RWPE2 (cell line): Measurements from ENCODE around the gene SLC7A8.

ENCODE experiments used
- ATAC-seq: fragments of 200-7000 bp; cut with Tn5 transposase; 3 replicates; pipeline ENCODE4 v1.9.1; 2021; ENCODE audit warnings: low read depth
- DNase-seq: peaks from one replicate; pipeline ENCODE4 v3.0.0-alpha.2; 2020; ENCODE audit warnings: low spot score
- H3K27ac ChIP-seq: fragments of 450-650 bp; 2 replicates; pipeline ENCODE4 v1.5.1; 2017; ENCODE audit warnings: mild to moderate bottlenecking; ENCODE audit not compliant: poor library complexity, severe bottlenecking
- H3K27me3 ChIP-seq: fragments of 250-450 bp; sonication (Bioruptor Pico); 2 replicates; pipeline ENCODE4 v1.5.1; 2021; ENCODE audit warnings: mild to moderate bottlenecking, moderate library complexity; ENCODE audit not compliant: insufficient read depth, poor library complexity, severe bottlenecking
- H3K36me3 ChIP-seq: fragments of 250-450 bp; sonication (Bioruptor Pico); 2 replicates; pipeline ENCODE4 v1.5.1; 2020; ENCODE audit warnings: low read depth, mild to moderate bottlenecking, moderate library complexity
- H3K4me1 ChIP-seq: fragments of 250-450 bp; sonication (Bioruptor Pico); 2 replicates; pipeline ENCODE4 v1.5.1; 2021; ENCODE audit warnings: mild to moderate bottlenecking, moderate library complexity; ENCODE audit not compliant: insufficient read depth, poor library complexity, severe bottlenecking
- H3K4me3 ChIP-seq: fragments of 250-450 bp; sonication (Bioruptor Pico); 2 replicates; pipeline ENCODE4 v1.5.1; 2021; ENCODE audit warnings: mild to moderate bottlenecking, moderate library complexity; ENCODE audit not compliant: severe bottlenecking
- H3K9me3 ChIP-seq: fragments of 250-450 bp; sonication (Bioruptor Pico); 2 replicates; pipeline ENCODE4 v1.5.1; 2021; ENCODE audit warnings: mild to moderate bottlenecking, moderate library complexity; ENCODE audit not compliant: severe bottlenecking
- TF ChIP-seq, protein P1 (sequence below): fragments of 450-650 bp; IDR thresholded peaks from one replicate; pipeline ENCODE4 v1.5.1; 2017; ENCODE audit warnings: mild to moderate bottlenecking, moderate library complexity; ENCODE audit not compliant: poor library complexity, severe bottlenecking

SLC7A8 gene

DNA sequence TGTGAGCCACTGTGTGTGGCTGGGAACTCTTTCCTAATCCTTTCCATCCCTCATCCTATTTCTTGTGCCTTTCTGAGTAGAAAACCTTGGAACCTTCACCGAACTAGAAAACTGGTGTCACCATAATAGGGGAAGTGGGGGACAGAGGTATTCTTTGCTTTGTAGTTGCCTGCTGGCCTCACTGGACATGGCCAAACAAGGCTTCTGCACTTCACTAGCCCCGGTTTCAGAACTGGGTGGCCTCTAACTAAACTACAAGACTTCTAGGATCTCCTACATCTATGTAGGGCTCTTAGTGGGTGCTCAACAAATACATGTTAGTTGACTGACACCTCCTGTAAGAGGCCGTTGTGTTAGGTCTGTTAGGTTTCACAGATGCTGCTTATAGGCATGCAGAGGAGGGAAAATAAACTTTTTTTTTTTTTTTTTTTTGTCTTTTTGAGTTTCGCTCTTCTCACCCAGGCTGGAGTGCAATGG is 78.1 kb downstream of the SLC7A8 start:
- TF ChIP-seq, protein P1, sequence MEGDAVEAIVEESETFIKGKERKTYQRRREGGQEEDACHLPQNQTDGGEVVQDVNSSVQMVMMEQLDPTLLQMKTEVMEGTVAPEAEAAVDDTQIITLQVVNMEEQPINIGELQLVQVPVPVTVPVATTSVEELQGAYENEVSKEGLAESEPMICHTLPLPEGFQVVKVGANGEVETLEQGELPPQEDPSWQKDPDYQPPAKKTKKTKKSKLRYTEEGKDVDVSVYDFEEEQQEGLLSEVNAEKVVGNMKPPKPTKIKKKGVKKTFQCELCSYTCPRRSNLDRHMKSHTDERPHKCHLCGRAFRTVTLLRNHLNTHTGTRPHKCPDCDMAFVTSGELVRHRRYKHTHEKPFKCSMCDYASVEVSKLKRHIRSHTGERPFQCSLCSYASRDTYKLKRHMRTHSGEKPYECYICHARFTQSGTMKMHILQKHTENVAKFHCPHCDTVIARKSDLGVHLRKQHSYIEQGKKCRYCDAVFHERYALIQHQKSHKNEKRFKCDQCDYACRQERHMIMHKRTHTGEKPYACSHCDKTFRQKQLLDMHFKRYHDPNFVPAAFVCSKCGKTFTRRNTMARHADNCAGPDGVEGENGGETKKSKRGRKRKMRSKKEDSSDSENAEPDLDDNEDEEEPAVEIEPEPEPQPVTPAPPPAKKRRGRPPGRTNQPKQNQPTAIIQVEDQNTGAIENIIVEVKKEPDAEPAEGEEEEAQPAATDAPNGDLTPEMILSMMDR: no peak
- no peak for ATAC-seq
- no peak for DNase-seq
- no peaks in the 10 kb centered on the region for H3K4me1 ChIP-seq
- H3K9me3 ChIP-seq: no peaks in the 10 kb centered on the region
- no peak overlapping the region for H3K27ac ChIP-seq
- H3K27me3 ChIP-seq: no peaks in the 10 kb centered on the region
- no peak overlapping the region for H3K4me3 ChIP-seq
- no peaks in the 10 kb centered on the region for H3K36me3 ChIP-seq

DNA sequence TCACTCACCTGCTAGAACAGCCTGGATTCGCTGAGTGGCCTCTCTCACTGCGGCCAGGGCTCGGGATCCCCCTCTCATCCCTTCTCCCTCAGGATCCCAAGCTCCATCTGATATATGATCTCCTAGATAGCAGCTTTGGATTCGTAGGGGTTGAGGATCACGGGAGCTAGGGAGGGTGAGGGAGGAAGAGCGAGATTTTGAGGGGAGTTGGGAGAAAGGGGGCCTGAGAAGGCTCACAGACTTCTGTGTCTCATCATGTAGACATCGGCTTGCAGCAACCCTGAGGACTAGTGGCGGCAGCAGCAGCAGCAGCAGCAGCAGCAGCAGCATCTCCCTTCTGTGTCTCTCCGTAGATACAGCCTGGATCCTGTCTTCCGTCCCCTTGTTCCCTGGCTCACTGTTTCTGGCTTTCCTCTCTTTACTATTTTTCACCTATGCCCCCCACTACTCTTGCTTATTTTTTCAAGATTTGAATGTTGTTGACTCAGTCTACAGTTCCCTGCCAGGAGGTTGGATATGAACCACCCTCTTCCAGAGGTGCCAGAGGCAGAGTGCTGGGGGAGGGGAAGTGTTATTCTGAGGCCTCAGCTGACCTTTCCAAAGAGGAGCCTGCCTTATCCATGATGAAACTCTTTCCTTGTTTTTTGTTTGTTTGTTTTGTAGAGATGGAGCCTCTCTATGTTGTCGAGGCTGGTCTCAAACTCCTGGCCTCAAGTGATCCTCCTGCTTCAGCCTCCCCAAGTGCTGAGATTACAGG is 78.7 kb downstream of the SLC7A8 start, which contains the start of gene CIROP:
Gene CIROP (minus strand): TSS at position 399 of the 757 bp plus-strand sequence. CDS start 69 bp downstream, at position 330.
- H3K27ac ChIP-seq: no peak within 1 kb of the TSS
- TF ChIP-seq, protein P1: no peak
- no peaks in the 10 kb centered on the region for H3K27me3 ChIP-seq
- ATAC-seq: no peak
- DNase-seq: no peak
- no peaks in the 10 kb centered on the region for H3K36me3 ChIP-seq
- H3K4me1 ChIP-seq: no peaks in the 10 kb centered on the region
- H3K4me3 ChIP-seq: no peak within 1 kb of the TSS
- H3K9me3 ChIP-seq: no peaks in the 10 kb centered on the region

DNA sequence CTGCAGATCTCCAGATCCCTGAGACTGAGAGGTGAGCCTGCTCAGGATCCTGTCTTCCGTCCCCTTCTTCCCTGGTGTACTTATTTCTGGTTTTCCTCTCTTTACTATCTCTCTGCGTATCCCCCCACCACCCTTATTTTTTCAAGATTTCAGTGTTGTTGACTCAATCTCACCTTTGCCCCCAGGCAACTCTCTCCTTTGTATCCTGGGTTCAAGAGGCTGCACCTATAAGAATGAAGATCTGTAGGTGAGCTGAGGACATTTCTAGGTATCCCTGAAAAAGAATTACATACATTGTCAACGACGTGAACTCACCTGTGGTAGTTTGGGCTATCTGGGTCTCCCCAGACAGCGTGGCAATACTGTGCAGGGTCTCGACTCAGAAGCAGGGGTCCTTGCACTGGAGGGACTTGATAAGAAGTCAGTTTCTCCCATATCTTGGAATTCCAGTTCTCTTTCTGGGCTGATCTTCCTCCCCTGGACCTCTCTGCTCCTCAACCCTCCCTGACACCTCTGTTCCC is 79.3 kb downstream of the SLC7A8 start:
- DNase-seq (no peak), ATAC-seq (no peak)
- Histone ChIP-seq H3K27me3 (no peaks in the 10 kb centered on the region), H3K4me3 (no peak overlapping the region), H3K27ac (no peak overlapping the region), H3K36me3 (peaks cover 2% of the 10 kb centered on the region), H3K4me1 (no peaks in the 10 kb centered on the region), H3K9me3 (no peaks in the 10 kb centered on the region)
- TF ChIP-seq, protein P1: no peak

DNA sequence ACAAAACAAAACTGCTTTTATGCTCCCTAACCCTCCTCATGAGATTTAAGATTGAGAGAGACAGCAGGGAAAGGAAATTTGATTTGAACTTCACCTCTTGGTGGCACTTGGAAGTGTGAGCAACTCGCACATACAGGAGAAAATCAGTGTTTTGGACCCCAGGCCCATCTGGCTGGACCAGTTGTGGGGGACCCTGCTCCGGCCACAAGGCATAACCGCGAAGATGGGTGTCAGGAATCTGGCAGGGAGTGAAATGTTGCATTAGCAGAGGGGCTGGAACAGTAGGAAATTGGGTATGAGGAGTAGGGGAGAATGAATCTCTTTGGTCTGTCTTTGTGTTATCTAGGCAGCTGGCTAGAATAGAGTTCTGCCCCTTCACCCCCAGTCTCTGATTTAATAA is 79.9 kb downstream of the SLC7A8 start:
- TF ChIP-seq, protein P1: no peak
- Histone ChIP-seq H3K27ac (no peak overlapping the region), H3K27me3 (no peaks in the 10 kb centered on the region), H3K36me3 (peaks cover 7% of the 10 kb centered on the region), H3K9me3 (no peaks in the 10 kb centered on the region), H3K4me3 (no peak overlapping the region), H3K4me1 (no peaks in the 10 kb centered on the region)
- ATAC-seq (no peak), DNase-seq (no peak)

DNA sequence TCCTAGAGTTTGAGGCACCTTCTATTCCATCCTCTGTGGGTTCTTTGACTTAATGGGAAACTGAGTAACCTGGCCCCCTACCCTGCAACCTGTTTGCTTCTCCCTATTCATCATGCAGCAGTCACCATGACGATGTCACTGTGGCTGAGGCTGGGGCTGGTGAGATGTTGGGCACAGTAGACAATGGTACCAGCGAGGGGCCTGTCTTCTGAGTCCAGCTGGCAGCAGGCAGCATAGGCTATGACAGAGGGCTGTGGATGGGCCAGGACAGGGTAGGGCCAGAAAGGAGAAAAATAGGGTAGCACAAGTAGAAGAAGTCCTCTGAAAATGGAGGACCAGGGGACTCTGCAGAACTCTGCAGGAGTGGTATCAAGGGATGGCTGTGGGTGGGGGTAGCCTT is 80.7 kb downstream of the SLC7A8 start:
- TF ChIP-seq, protein P1: no peak
- Histone ChIP-seq H3K36me3 (peaks cover 15% of the 10 kb centered on the region), H3K4me3 (no peak overlapping the region), H3K9me3 (no peaks in the 10 kb centered on the region), H3K4me1 (no peaks in the 10 kb centered on the region), H3K27me3 (no peaks in the 10 kb centered on the region), H3K27ac (no peak overlapping the region)
- DNase-seq (no peak), ATAC-seq (no peak)
